Lung (tissue), 12 donors: Measurements from ENCODE around the gene TOX2. TPM values are rescaled to one million over a fixed set of nuclear protein-coding genes. Genes with fewer than 3 reads are reported as not detected.

ENCODE experiments used
- ATAC-seq: fragments of 200-7000 bp; cut with Tn5 transposase; one replicate; pipeline ENCODE4 v1.9.1; 2020; ENCODE audit warnings: moderate number of reproducible peaks; ENCODE audit not compliant: insufficient read depth, low FRiP score
- DNase-seq, 3 donors: peaks; one replicate each; pipeline ENCODE4 v3.0.0-alpha.2; 2013 to 2017
- H3K27ac ChIP-seq, 2 donors: one replicate each; pipeline ENCODE4 v1.5.1; 2013; ENCODE audit warnings: mild to moderate bottlenecking in 2 of 2, moderate library complexity in 2 of 2, control low read depth in 1 of 2, inconsistent platforms in 1 of 2, low read depth in 1 of 2, low read length in 1 of 2
- H3K27me3 ChIP-seq, 3 donors: one replicate each; pipeline ENCODE4 v1.5.1; 2013; ENCODE audit warnings: low read length in 2 of 3; ENCODE audit not compliant: control insufficient read depth in 3 of 3, insufficient read depth in 3 of 3
- H3K36me3 ChIP-seq, 4 donors: one replicate each; pipeline ENCODE4 v1.5.1; 2013; ENCODE audit warnings: low read length in 4 of 4, mild to moderate bottlenecking in 1 of 4, moderate library complexity in 1 of 4; ENCODE audit not compliant: control insufficient read depth in 4 of 4, insufficient read depth in 4 of 4
- H3K4me1 ChIP-seq, 5 donors: one replicate each; pipeline ENCODE4 v1.5.1; 2013; ENCODE audit warnings: low read length in 5 of 5, mild to moderate bottlenecking in 2 of 5, moderate library complexity in 1 of 5; ENCODE audit not compliant: control insufficient read depth in 5 of 5, insufficient read depth in 5 of 5
- H3K4me3 ChIP-seq: one replicate; pipeline ENCODE4 v1.5.1; 2013; ENCODE audit warnings: mild to moderate bottlenecking, control low read depth, moderate library complexity
- H3K9ac ChIP-seq, 2 donors: one replicate each; pipeline ENCODE4 v1.5.1; 2013; ENCODE audit warnings: low read length in 2 of 2, control low read depth in 1 of 2; ENCODE audit not compliant: insufficient read depth in 1 of 2
- H3K9me3 ChIP-seq, 4 donors: one replicate each; pipeline ENCODE4 v1.5.1; 2013; ENCODE audit warnings: low read length in 3 of 4, mild to moderate bottlenecking in 1 of 4, moderate library complexity in 1 of 4; ENCODE audit not compliant: control insufficient read depth in 4 of 4, insufficient read depth in 3 of 4
- CTCF ChIP-seq: IDR thresholded peaks from 2 replicates; pipeline ENCODE4 v1.5.1; 2012; ENCODE audit warnings: mild to moderate bottlenecking; ENCODE audit errors: control extremely low read depth, extremely low read depth
- WGBS, 2 donors: extraction: QIAGEN DNeasy Blood & Tissue Kit; methylation state at CpG; one replicate each; pipeline ENCODE4 v1.1.7; 2013; 5-methylcytosine and 5-hydroxymethylcytosine counted together
- polyA plus RNA-seq, 2 donors: library from polyadenylated mRNA; stranded (reverse); fragments of 200-250 nt; gene quantifications; one replicate each; pipeline ENCODE4 v1.2.1, GENCODE V29; 2013
- total RNA-seq, 2 donors: library from RNA; depleted of rRNA in 1 of 2; stranded (reverse); fragments of >200 nt in 1 of 2; gene quantifications; one replicate each; pipeline ENCODE4 v1.2.1, GENCODE V29; 2014 to 2021
- donor health status: control.
- donor health status: control.
- donor health status: Bipolar disorder and iron deficiency.
- donor health status: healthy.
- donor health status: DM: yes; HTN: yes; CAD: no.

The TOX2 gene
- total and polyA plus RNA-seq, 4 donors, result 12.0 to 25.5 (median 16.6) TPM

- 90 to 91% methylated on average over 10 of the region's 10 CpGs for WGBS, 2 donors
- Histone ChIP-seq H3K4me3 (no peak overlapping the region), H3K27me3 (no peaks in the 10 kb centered on the region), H3K9ac (no peak overlapping the region), H3K9me3 (no peaks in the 10 kb centered on the region), H3K4me1 (peaks cover 0 to 12% (median 0%) of the 10 kb centered on the region in 5 donors), H3K36me3 (no peaks in the 10 kb centered on the region), H3K27ac (no peak overlapping the region)
- TF ChIP-seq CTCF, result no peak
- DNase-seq (no peak), ATAC-seq (no peak)
Observed at GRCh38 chr20:44083220-44083933, 168.7 kb downstream of the TOX2 start.

DNA sequence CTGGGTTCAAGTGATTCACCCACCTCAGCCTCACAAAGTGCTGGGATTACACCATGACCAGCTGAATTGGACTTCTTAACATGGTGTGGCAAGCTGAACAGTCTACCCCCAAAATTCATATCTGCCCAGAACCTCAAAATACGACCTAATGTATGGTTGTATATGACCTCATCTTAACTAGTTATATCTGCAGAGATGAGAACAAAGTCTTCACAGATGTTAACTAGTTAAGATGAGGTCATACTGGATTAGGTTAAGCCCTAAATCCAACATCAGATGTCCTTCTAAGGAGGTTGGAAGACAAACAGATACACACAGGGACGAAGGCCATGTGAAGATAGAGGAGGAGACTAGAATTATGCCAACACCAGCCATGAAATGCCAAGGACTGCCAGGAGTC is 169.8 kb downstream of the TOX2 start:
- TF ChIP-seq CTCF, result no peak
- Histone ChIP-seq H3K9ac (no peak overlapping the region), H3K4me3 (no peak overlapping the region), H3K27me3 (no peaks in the 10 kb centered on the region), H3K27ac (no peak overlapping the region), H3K36me3 (no peaks in the 10 kb centered on the region), H3K9me3 (no peaks in the 10 kb centered on the region), H3K4me1 (peaks cover 0 to 12% (median 0%) of the 10 kb centered on the region in 5 donors)
- ATAC-seq (no peak), DNase-seq (no peak)
- 76 to 95% methylated on average over 2 of the region's 2 CpGs for WGBS, 2 donors

GRCh38 chr20:44084891-44085290 is 170.2 kb downstream of the TOX2 start:
- no peak for DNase-seq
- TF ChIP-seq CTCF, result no peak

More at GRCh38 chr20:44084891-44085290, 170.2 kb downstream of the TOX2 start:
- no peak overlapping the region for H3K27ac ChIP-seq
- H3K36me3 ChIP-seq, result no peaks in the 10 kb centered on the region
- H3K4me1 ChIP-seq, result peaks cover 0 to 12% (median 0%) of the 10 kb centered on the region in 5 donors
- WGBS, 2 donors, result 91 to 97% methylated on average over 7 of the region's 7 CpGs
- H3K4me3 ChIP-seq, result no peak overlapping the region
- H3K27me3 ChIP-seq, result no peaks in the 10 kb centered on the region
- no peak overlapping the region for H3K9ac ChIP-seq
- H3K9me3 ChIP-seq, result no peaks in the 10 kb centered on the region
- ATAC-seq, result no peak
